ENCODE measurements around the gene CFAP46.
A peak's percentile ranks its signal among the peaks of the same experiment; 100 is the strongest.

CFAP46 gene

GRCh38 chr10:132788180-132788830, 154.1 kb downstream of the CFAP46 start:
- TF ChIP-seq, protein P1, sequence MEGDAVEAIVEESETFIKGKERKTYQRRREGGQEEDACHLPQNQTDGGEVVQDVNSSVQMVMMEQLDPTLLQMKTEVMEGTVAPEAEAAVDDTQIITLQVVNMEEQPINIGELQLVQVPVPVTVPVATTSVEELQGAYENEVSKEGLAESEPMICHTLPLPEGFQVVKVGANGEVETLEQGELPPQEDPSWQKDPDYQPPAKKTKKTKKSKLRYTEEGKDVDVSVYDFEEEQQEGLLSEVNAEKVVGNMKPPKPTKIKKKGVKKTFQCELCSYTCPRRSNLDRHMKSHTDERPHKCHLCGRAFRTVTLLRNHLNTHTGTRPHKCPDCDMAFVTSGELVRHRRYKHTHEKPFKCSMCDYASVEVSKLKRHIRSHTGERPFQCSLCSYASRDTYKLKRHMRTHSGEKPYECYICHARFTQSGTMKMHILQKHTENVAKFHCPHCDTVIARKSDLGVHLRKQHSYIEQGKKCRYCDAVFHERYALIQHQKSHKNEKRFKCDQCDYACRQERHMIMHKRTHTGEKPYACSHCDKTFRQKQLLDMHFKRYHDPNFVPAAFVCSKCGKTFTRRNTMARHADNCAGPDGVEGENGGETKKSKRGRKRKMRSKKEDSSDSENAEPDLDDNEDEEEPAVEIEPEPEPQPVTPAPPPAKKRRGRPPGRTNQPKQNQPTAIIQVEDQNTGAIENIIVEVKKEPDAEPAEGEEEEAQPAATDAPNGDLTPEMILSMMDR (conservative IDR thresholded peaks at IDR 0.05), result peak; percentile 45
- H3K27ac ChIP-seq, result no peak overlapping the region

GRCh38 chr10:132787495-132788179, 154.7 kb downstream of the CFAP46 start:
- TF ChIP-seq, protein P1 (conservative IDR thresholded peaks at IDR 0.05), result no peak
- no peak overlapping the region for H3K27ac ChIP-seq

DNA sequence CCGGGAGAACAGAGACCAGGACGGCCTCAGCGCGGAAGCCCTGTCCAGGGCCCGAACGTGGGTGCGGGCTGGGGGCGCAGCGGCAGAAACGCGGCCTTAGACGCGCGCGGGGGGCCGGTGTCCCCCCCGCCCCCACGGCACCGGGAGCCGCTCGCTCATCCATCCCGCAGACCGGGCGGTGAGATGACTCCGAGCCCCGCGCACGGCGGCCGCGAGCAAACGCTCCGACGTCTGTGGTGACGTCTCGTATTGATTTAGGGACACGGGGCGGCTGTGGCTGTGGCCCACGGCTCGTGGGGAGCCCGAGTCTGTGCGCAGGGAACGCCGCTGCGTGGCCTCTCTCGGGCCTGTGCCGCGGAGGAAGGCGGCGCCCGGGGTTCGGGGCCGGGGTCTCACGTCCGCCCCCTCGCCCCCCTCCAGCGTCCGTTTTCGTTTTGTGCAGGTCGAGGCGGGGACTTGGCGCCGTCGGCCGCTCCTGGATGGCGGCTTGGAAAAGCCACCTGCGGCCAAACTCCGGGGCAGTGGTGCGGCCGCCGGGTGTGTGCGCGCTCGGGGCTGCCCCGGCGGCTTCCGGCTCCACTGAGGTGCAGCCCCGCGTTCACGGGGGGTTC, 155.4 kb downstream of the CFAP46 start:
- no peak overlapping the region for H3K27ac ChIP-seq
- TF ChIP-seq, protein P1 (conservative IDR thresholded peaks at IDR 0.05), result no peak

- TF ChIP-seq, protein P1 (conservative IDR thresholded peaks at IDR 0.05), result no peak
- no peak overlapping the region for H3K27ac ChIP-seq
Observed at GRCh38 chr10:132786476-132786883, 155.9 kb downstream of the CFAP46 start.

DNA sequence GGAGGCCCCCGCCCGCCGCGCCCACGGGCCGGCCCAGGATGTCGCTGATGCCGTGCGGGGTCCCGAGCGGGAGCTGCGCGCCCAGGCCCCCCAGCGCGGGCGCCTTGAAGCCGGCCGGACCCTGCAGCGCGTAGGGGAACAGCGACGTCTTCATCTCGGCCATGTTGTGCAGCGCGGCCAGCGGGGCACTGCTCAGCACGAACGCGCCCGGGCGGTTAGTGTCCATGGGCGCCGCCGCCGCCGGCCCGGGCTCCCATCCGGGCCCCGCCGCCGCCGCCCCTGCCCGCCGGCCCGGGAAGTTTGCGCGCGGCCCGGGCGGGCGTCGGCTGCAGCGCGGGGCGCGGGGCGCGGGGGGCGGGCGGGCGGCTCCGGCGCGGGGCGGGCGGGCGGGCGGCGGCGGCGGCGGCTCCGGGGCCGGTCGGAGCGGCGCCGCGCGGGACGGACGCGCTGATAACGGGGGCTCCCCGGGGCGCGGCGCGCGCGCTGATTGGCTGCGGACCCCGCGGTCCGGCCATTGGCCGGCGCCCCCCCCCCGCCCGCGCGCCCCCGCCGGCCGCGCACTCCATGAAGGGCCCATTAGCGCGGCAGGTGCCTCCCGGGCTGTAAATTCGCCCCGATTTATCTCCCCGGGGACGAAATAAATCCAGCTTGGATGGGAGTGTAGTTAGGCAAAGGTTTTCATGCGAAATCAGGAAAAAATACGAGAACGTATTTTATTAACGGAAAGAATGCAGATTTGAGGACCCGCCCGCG, 156.5 kb downstream of the CFAP46 start, which contains the start of gene NKX6-2:
NKX6-2 (minus strand) TSS at position 425 of the 753 bp plus-strand sequence; CDS start at position 226, 199 bp downstream.
- H3K27ac ChIP-seq, result no peak within 1 kb of the TSS
- TF ChIP-seq, protein P1 (conservative IDR thresholded peaks at IDR 0.05), result no peak

- H3K27ac ChIP-seq, result no peak overlapping the region
- TF ChIP-seq, protein P1 (conservative IDR thresholded peaks at IDR 0.05), result no peak
Observed at GRCh38 chr10:132784866-132785722, 157.3 kb downstream of the CFAP46 start.
